ES-I3 (cell line): ENCODE data around the gene NAA25.
"Not testable (repeated sequence)": the region's sequence is repeated elsewhere in the genome, so short reads cannot be mapped to it uniquely, and the experiment has no call there.

Experiments used
- H3K36me3 ChIP-seq: 2 replicates; pipeline ENCODE4 v1.6.1; 2013; ENCODE audit warnings: mild to moderate bottlenecking, low read length, control low read depth, moderate library complexity; ENCODE audit not compliant: insufficient read depth
- H3K4me1 ChIP-seq: 2 replicates; pipeline ENCODE4 v1.6.1; 2013; ENCODE audit warnings: mild to moderate bottlenecking, control low read depth, low read length; ENCODE audit not compliant: insufficient read depth
- H3K9ac ChIP-seq: 2 replicates; pipeline ENCODE4 v1.6.1; 2013; ENCODE audit warnings: low read depth, mild to moderate bottlenecking, low read length, moderate library complexity
- H3K9me3 ChIP-seq: 2 replicates; pipeline ENCODE4 v1.6.1; 2013; ENCODE audit warnings: mild to moderate bottlenecking, low read length, moderate library complexity; ENCODE audit not compliant: control insufficient read depth, insufficient read depth

The NAA25 gene

DNA sequence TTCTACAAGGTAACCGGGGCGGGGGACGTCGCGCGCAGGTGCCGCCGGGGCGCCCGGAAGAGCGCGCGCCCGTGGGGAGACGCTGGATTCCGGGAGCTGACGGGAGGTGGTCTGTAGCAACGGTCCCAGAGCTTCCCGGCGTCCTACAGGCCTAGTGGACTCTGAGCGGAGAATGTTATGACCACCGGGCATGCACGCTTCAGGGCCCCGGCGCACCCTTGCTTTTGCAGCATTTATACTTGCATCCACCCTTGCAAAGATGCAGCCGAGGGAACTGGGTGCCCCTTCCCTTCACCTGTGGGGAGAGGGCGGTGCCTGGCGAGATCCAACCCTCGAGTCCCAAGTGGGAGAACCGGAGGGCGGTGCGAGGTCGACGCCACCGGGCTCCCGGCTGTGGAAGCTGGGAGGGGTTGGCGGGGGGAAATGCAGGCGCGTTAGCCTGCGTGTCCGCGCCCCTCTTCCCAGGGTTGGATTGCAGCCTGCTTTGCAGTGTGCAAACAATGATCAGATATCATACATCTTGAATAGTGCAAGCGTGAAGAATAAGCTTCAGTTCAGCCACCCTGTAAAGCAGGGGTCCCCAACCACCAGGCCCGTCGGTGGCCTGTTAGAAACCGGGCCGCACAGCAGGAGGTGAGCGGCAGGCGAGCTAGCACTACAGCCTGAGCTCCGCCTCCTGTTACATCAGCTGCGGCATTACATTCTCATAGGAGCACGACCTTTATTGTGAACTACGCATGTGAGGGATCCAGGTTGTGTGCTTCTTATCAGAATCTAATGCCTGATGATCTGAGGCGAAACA, 94.8 kb downstream of the NAA25 start:
- Histone ChIP-seq H3K4me1 (peaks cover 8% of the 10 kb centered on the region), H3K9me3 (no peaks in the 10 kb centered on the region), H3K36me3 (peaks cover 7% of the 10 kb centered on the region; the same call in 1 of the 2 replicates)

DNA sequence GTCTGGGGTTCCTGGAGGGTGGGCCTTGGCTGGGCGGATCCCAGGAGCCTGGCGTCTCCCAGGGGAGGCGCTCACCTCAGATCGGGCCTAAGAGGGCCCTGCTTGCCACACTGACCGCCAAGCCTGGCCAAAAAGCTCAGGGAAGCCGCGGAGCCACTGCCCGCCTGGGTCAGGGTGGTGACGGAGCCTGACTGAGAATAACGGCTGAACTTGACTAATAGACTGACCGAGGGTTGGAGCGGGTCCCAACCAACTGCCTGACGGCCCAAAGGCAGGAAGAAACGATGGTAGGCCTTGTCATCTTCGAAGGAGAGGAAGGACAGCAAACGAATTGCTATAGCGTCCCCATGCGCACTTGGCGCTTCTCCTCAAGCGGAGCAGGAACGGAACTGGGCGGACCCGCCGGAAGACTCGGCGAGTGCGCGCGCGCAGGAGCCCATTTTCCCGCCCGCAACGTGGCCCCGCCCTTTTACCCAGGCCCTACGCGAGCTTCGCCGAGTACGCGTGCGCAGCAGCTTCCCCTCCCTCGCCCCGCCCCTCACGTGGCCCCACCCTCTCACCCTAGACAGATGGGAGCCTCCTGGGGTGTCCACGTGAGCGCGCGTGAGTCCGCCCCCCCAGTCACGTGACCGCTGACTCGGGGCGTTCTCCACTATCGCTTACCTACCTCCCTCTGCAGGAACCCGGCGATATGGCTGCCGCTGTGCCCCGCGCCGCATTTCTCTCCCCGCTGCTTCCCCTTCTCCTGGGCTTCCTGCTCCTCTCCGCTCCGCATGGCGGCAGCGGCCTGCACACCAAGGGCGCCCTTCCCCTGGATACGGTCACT, 95.6 kb downstream of the NAA25 start, which contains the start of the genes ERP29 and TMEM116:
Gene ERP29, plus strand, starts transcription at position 652 of the 826 bp plus-strand sequence. Its CDS starts 40 bp downstream, at position 692.
Gene TMEM116, minus strand, starts transcription at position 391 of the 826 bp plus-strand sequence. CDS start 7,895 bp downstream, outside the sequence.
- Histone ChIP-seq H3K4me1 (peaks cover 8% of the 10 kb centered on the region), H3K36me3 (peaks cover 7% of the 10 kb centered on the region; the same call in 1 of the 2 replicates), H3K9ac (peak within 1 kb of the TSS; percentile 77), H3K9me3 (no peaks in the 10 kb centered on the region)

More for the DNA sequence above, 94.8 kb downstream of the NAA25 start:
- peak overlapping the region; percentile 74 for H3K9ac ChIP-seq

DNA sequence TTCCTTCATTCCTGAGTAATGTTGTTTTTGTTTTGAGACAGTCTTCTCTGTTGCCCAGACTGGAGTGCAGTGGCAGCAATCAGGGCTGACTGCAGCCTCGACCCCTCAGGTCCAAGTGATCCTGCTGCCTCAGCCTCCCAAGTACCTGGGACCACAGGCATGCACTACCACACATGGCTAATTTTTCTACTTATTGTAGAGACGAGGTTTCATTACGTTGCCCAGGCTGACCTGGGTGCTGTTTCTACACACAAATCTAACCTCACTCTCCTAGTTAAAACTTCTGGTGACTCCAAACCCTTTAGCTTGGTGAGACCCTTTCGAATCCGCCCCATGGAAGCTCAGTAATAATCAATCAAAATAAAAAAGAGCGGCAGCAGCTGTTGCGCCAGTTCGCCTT, 96.9 kb downstream of the NAA25 start:
- Histone ChIP-seq H3K9ac (peak overlapping the region; percentile 77), H3K4me1 (peaks cover 11% of the 10 kb centered on the region), H3K36me3 (peaks cover 7% of the 10 kb centered on the region; the same call in 1 of the 2 replicates), H3K9me3 (no peaks in the 10 kb centered on the region)

DNA sequence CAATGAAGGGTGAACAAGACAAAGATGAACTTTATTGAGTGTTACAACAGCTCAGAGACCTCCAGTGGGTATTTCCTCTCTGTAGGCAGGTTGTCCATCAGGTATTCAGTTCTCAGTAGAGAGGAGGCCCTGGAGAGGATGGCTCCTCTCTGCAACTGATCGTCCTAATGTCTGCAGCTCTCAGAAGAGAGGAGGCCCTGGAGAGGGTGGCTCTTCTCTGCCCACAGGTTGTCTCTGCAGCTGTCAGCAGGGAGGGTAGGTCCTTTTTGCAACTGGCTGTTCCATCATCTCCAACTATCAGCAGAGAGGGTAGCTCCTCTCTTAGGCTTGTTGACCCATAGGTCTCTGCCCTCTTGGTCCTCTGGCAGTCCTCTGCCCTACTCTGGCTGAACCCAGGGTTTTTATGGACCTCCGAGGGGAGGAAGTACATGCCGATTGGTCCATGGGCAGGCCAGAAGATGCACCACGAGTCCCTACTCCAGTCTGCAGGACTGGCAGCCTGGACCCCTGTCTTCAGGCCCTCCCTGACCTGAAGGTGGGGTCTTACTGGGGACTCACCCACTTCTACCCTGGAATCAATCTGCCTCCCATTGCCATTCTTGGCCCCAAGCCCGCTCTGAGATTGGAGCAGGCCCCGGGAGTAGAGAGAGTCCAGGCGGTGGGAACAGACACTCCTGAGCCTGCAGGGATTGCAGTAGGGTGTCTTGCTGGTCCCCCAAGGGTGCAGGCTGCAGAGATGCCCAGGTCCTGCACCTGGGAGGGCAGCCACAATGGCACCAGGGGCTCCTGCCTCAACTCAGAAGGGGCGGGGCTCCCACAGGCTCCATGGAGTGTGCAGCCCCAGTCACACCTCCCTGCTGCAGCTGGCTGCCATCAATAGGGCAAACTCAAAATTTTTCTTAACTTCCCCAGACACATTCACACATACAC, 97.9 kb downstream of the NAA25 start:
- Histone ChIP-seq H3K36me3 (peaks cover 4% of the 10 kb centered on the region; the same call in 1 of the 2 replicates), H3K9ac (no peak overlapping the region), H3K4me1 (peaks cover 11% of the 10 kb centered on the region), H3K9me3 (no peaks in the 10 kb centered on the region)

DNA sequence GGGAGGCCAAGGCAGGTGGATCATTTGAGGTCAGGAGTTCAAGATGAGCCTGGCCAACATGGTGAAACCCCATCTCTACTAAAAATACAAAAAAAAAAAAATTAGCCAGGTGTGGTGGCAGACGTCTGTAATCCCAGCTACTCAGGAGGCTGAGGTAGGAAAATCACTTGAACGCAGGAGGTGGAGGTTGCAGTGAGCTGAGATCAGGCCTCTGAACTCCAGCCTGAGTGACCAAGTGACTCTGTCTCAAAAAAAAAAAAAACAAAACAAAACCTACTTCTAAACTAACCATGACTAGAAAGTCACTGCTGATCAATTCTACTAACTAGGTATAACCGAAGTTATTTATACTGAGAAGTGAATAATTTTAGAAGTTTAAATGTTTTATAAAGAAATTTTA, 99.0 kb downstream of the NAA25 start:
- H3K9ac ChIP-seq, H3K4me1 ChIP-seq, H3K9me3 ChIP-seq, H3K36me3 ChIP-seq: not testable (repeated sequence)

DNA sequence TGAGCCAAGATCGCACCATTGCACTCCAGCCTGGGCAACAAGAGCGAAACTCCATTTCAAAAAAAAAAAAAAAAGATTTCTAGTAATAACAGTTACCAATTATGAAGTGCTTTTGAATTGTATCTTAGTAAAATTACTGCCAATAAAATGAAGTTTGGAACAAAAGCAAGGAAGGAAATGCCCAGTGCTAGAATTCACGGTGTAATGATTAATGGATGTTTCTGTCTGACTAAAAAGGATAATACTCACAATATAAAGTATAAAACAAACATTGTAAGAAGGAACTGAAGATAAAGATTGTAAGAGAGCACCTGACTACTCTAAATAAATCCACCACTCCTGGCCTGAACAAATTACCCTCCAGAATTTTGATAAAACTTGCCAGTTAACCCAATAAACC, 99.7 kb downstream of the NAA25 start:
- H3K9me3 ChIP-seq = no peaks in the 10 kb centered on the region
- no peak overlapping the region for H3K9ac ChIP-seq
- no peaks in the 10 kb centered on the region for H3K36me3 ChIP-seq
- peaks cover 6% of the 10 kb centered on the region; the same call in 1 of the 2 replicates for H3K4me1 ChIP-seq

DNA sequence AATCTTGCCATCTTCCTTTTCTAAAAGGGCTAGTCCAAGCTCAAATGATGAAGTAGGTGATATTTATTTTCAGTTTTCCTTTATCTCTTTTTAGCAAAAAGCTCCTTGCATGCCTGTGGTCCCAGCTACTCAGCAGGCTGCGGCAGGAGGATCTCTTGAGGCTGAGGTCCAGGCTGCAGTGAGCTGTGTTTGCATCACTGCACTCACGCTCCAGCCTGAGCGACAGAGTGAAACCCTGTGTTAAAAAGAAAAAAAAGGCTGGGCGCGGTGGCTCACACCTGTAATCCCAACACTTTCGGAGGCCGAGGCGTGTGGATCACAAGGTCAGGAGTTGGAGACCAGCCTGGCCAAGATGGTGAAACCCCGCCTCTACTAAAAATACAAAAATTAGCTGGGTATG, 100.6 kb downstream of the NAA25 start:
- peaks cover 6% of the 10 kb centered on the region; the same call in 1 of the 2 replicates for H3K4me1 ChIP-seq
- H3K9me3 ChIP-seq = no peaks in the 10 kb centered on the region
- no peak overlapping the region for H3K9ac ChIP-seq
- H3K36me3 ChIP-seq = no peaks in the 10 kb centered on the region

DNA sequence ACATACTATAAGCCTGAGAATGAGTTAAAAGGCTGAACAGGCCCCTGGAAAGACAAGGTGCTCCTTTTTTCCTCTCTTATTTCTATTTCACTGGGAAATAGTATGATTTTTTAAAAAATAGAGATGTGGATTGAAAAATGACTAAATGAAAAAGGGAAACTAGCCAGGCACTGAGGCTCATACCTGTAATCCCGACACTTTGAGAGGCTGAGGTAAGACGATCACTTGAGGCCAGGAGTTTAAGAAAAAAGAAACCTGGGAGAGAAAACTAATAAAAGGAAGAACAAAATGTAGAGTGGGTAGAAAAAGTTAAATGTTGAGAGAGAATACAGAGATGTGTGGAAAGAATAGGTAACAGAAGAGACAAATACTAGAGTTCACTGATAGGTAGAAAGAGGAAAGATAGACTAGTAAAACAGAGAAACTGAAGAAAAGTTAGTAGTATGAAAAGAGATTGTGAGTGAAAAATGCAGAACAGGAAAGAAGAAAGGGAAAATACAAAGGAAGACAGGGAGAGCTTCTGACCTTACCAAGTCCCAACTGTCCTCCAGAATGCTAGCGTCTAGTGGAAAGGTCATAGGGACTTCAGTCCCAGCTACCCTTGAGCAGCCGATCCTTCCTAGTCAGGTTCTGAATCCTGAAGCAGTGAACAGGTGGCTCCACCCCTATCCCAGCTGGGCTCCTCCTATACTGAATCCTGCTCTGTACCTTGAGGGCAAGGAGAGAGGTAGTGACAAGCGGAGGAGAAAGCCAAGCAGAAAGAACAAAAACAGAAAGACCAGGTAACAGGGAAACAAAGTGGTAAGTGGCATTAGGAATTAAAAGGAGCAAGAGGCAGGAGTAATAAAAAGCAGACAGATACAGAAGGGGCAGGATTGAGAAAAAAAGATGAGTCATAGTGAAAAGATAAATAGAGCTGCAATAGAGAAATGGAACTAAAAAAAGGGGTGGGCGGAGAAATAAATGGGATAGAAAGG, 102.9 kb downstream of the NAA25 start:
- no peak overlapping the region for H3K9ac ChIP-seq
- no peaks in the 10 kb centered on the region for H3K9me3 ChIP-seq
- H3K4me1 ChIP-seq = 0 out of 2 replicates have a peak, but pooled peaks cover 3% of the 10 kb centered on the region
- H3K36me3 ChIP-seq = no peaks in the 10 kb centered on the region

DNA sequence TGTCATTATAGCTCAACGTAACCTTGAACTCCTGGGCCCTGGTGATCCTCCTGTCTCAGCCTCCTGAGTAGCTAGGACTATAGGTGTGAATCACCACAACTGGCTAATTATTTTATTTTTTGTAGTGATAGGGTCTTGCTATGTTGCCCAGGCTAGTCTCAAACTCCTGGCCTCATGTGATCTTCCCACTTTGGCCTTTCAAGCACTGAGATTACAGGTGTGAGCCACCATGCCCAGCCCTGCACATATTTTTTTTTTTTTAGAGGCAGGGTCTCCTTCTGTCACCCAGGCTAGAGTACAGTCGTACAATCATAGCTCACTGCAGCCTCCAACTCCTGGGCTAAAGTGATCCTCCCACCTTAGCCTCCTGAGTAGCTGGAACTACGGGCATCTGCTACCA, 104.5 kb downstream of the NAA25 start:
- H3K9ac ChIP-seq = no peak overlapping the region
- no peaks in the 10 kb centered on the region for H3K9me3 ChIP-seq
- H3K36me3 ChIP-seq = no peaks in the 10 kb centered on the region
- 0 out of 2 replicates have a peak, but pooled peaks cover 3% of the 10 kb centered on the region for H3K4me1 ChIP-seq

DNA sequence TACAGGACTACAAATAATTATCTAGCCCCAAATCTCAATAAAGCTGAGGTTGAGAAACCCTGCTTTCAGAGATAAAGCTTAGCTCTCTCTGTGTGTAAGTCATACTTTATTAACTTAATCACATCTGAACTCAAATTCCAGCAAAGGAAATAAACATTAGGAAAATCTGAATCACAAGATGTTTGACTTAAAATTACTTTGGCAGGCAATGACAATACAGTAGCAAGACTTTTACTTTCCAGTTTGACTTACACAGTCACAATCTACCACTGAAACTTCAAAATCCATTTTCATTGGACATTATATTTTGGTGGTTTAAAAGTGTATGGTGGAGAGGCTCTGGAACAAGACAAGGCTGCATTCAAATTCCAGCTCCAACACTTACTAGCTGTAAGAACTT, 107.0 kb downstream of the NAA25 start:
- no peaks in the 10 kb centered on the region for H3K36me3 ChIP-seq
- no peak overlapping the region for H3K9ac ChIP-seq
- H3K4me1 ChIP-seq = no peaks in the 10 kb centered on the region
- no peaks in the 10 kb centered on the region for H3K9me3 ChIP-seq

DNA sequence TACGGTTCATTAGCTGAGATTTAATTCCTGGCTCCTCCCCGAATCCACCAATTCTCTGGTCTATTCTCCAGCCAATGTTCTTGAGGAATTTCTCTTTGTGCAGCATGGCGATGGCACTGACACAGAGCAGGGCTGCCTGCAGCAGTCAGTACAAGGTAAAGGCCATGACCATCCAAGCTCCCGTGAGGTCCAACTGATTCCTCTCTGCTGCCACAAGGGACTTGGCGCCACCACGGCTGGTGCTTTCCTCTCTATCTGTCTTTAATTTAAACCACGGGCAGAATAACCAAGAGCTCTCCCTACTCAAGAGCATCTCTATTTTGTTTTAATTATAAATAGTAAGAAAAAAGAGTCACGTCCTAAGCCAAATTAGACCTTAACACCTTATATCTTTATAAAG, 107.8 kb downstream of the NAA25 start:
- H3K9ac ChIP-seq = no peak overlapping the region
- H3K4me1 ChIP-seq = no peaks in the 10 kb centered on the region
- no peaks in the 10 kb centered on the region for H3K36me3 ChIP-seq
- no peaks in the 10 kb centered on the region for H3K9me3 ChIP-seq

DNA sequence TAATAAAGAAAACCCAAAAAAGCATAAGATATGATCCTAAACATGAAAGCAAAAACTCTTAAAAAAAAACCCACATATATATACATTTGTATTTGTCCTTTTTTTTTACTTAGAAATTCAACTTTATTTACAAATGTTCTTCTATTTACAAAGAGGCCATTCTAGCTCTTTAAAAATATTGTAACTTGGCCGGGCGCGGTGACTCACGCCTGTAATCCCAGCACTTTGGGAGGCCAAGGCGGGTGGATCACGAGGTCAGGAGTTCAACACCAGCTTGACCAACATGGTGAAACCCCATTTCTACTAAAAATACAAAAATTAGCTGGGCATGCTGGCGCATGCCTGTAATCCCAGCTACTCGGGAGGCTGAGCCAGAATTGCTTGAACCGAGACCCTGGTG, 109.5 kb downstream of the NAA25 start:
- H3K9me3 ChIP-seq, H3K4me1 ChIP-seq, H3K36me3 ChIP-seq, H3K9ac ChIP-seq: not testable (repeated sequence)

DNA sequence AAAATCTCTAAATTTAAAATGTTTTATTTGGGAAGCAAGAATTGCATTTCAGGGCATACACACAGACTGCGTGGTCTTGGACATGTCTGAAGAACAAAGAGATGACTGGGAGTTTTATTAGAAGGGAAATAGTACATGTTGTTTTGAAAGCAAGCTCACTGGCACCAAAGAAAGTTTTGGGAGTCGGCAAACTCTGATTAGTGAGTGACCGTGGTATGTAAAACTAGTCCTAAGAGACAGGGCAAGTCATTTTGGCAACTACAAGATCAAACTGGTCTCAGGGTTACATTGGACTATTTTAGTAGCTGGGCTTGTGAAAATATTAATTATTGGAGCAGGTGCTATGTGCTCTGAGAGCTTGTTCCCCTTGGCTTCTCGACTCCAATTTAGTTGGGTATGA, 110.6 kb downstream of the NAA25 start:
- H3K9ac ChIP-seq = no peak overlapping the region
- no peaks in the 10 kb centered on the region for H3K4me1 ChIP-seq
- H3K9me3 ChIP-seq = no peaks in the 10 kb centered on the region
- H3K36me3 ChIP-seq = no peaks in the 10 kb centered on the region
